Fibroblast of lung (primary cell): ENCODE measurements around the gene SIRPG.

ENCODE experiments used
- CTCF ChIP-seq, 2 donors: IDR thresholded peaks in 1 of 2; conservative IDR thresholded peaks in 1 of 2; 1 replicate in 1 of 2; 2 replicates in 1 of 2; pipeline ENCODE4 v1.5.1; 2011 to 2012; ENCODE audit warnings: low read length in 2 of 2, control low read depth in 1 of 2, inconsistent platforms in 1 of 2, low read depth in 1 of 2, mild to moderate bottlenecking in 1 of 2
- EZH2 ChIP-seq: IDR thresholded peaks from 2 replicates; pipeline ENCODE4 v1.5.1; 2012; ENCODE audit warnings: low read length, control low read depth, mild to moderate bottlenecking; ENCODE audit errors: missing control alignments

GRCh38 chr20:1674990-1675780, 17.6 kb upstream of the SIRPG start:
- TF ChIP-seq CTCF (conservative IDR thresholded peaks at IDR 0.05 in 1 of 2, IDR thresholded peaks at IDR 0.05 in 1 of 2; ENCODE audit: low read depth in 1 of 2, low read length in 2 of 2), result no peak
- no peak for TF ChIP-seq EZH2
